ENCODE measurements around the gene SH3RF2.
A peak's percentile ranks its signal among the peaks of the same experiment; 100 is the strongest.

The SH3RF2 gene

GRCh38 chr5:145922059-145922458, 14.3 kb upstream of the SH3RF2 start:
- no peak for DNase-seq

GRCh38 chr5:145923405-145923804, 13.0 kb upstream of the SH3RF2 start:
- no peak for DNase-seq

- no peak for DNase-seq
Observed at GRCh38 chr5:145924849-145925248, 11.5 kb upstream of the SH3RF2 start.

GRCh38 chr5:145925353-145925752, 11.0 kb upstream of the SH3RF2 start:
- DNase-seq: no peak

- no peak for DNase-seq
Observed at GRCh38 chr5:145925803-145926202, 10.6 kb upstream of the SH3RF2 start.

GRCh38 chr5:145931718-145932117, 4.7 kb upstream of the SH3RF2 start:
- DNase-seq: no peak

- DNase-seq: no peak
Observed at GRCh38 chr5:145934276-145934675, 2.1 kb upstream of the SH3RF2 start.

- no peak for DNase-seq
Observed at GRCh38 chr5:145937432-145938250, 1.3 kb downstream of the SH3RF2 start.

- DNase-seq: peak; percentile 61
Observed at GRCh38 chr5:145938776-145939539, 2.6 kb downstream of the SH3RF2 start.

- no peak for DNase-seq
Observed at GRCh38 chr5:145939540-145940065, 3.2 kb downstream of the SH3RF2 start.

- no peak for DNase-seq
Observed at GRCh38 chr5:145941096-145941447, 4.7 kb downstream of the SH3RF2 start.

- DNase-seq: no peak
Observed at GRCh38 chr5:145941448-145942130, 5.2 kb downstream of the SH3RF2 start.

- no peak for DNase-seq
Observed at GRCh38 chr5:145942201-145942600, 5.8 kb downstream of the SH3RF2 start.

GRCh38 chr5:145942749-145943148, 6.4 kb downstream of the SH3RF2 start:
- no peak for DNase-seq

GRCh38 chr5:145943674-145944121, 7.3 kb downstream of the SH3RF2 start:
- DNase-seq: peak; percentile 4

GRCh38 chr5:145944328-145944727, 8.0 kb downstream of the SH3RF2 start:
- DNase-seq: no peak

GRCh38 chr5:145945620-145946111, 9.3 kb downstream of the SH3RF2 start:
- DNase-seq: no peak

GRCh38 chr5:145946112-145946861, 9.9 kb downstream of the SH3RF2 start:
- no peak for DNase-seq

- no peak for DNase-seq
Observed at GRCh38 chr5:145947581-145947980, 11.2 kb downstream of the SH3RF2 start.

GRCh38 chr5:145948047-145948446, 11.7 kb downstream of the SH3RF2 start:
- DNase-seq: no peak

- DNase-seq: no peak
Observed at GRCh38 chr5:145948921-145949320, 12.5 kb downstream of the SH3RF2 start.

- no peak for DNase-seq
Observed at GRCh38 chr5:145949474-145949873, 13.1 kb downstream of the SH3RF2 start.

All from NCI-H748 treated with DMSO at 0.1 percent for 48 hours (cell line).